K562 (cell line): Measurements from ENCODE around the gene SCTR. TPM values are rescaled to one million over a fixed set of nuclear protein-coding genes. Genes with fewer than 3 reads are reported as not detected.

Experiments
- EZH2 ChIP-seq: IDR thresholded peaks from 2 replicates; pipeline ENCODE4 v1.6.1; 2012; ENCODE audit warnings: low read depth, mild to moderate bottlenecking, inconsistent platforms, low read length, borderline replicate concordance
- JUND ChIP-seq, 2 experiments: IDR thresholded peaks; 2 replicates in 1 of 2; 3 replicates in 1 of 2; pipeline ENCODE4 v1.6.1; 2011; ENCODE audit warnings: borderline replicate concordance in 2 of 2, low read depth in 2 of 2, low read length in 2 of 2, improper control_type of control experiment in 1 of 2, missing biosample characterization in 1 of 2, missing genetic modification characterization in 1 of 2, missing genetic modification reagents in 1 of 2
- NELFE ChIP-seq: IDR thresholded peaks from 2 replicates; pipeline ENCODE4 v1.6.1; 2011; ENCODE audit warnings: mild to moderate bottlenecking; ENCODE audit not compliant: insufficient read depth, insufficient read length
- PHB ChIP-seq: fragments of 250-450 bp; sonication (Bioruptor Pico); IDR thresholded peaks from 2 replicates; pipeline ENCODE4 v1.5.0; 2021
- RCOR1 ChIP-seq, 2 experiments: IDR thresholded peaks; 2 replicates each; pipeline ENCODE4 v1.6.1; 2012; ENCODE audit warnings: low read depth in 2 of 2, low read length in 2 of 2, borderline replicate concordance in 1 of 2, improper control_type of control experiment in 1 of 2
- RFX5 ChIP-seq: IDR thresholded peaks from 2 replicates; pipeline ENCODE4 v1.6.1; 2011; ENCODE audit warnings: low read depth, mild to moderate bottlenecking, improper control_type of control experiment, low read length
- ZNF584 ChIP-seq: fragments of 200-800 bp; sonication (Bioruptor generic); IDR thresholded peaks from 2 replicates; pipeline ENCODE4 v1.6.1; 2016; ENCODE audit warnings: low read depth, mild to moderate bottlenecking, missing genetic modification characterization, missing compliant biosample characterization
- polyA plus RNA-seq, 8 experiments: library from polyadenylated mRNA; depleted of rRNA in 4 of 8; stranded (reverse) in 5 of 8; unstranded in 3 of 8; fragments of >200 nt; fragmentation: Nextera tagmentation in 2 of 8; fragmentation: Illumina TruSeq in 1 of 8; extraction: Ambion mirVana in 2 of 8; extraction: Trizol in 1 of 8; gene quantifications; 2 replicates each; pipeline versions ENCODE4 v1.2.1 to v1.2.3, GENCODE V29; 2011 to 2014; ENCODE audit warnings: inconsistent platforms in 1 of 8, missing spikeins in 1 of 8
- total RNA-seq, 7 experiments: library from RNA; depleted of rRNA in 6 of 7; stranded (reverse); fragments of >200 nt in 6 of 7; fragmentation: Illumina TruSeq in 2 of 7; extraction: Trizol in 2 of 7; gene quantifications; 2 replicates each; pipeline versions ENCODE4 v1.2.1 to v1.2.3, GENCODE V29; 2011 to 2021; ENCODE audit warnings: low replicate concordance in 1 of 7
- TF ChIP-seq, protein P1 (sequence below): fragments of 450-650 bp; IDR thresholded peaks from 2 replicates; pipeline ENCODE4 v1.6.1; 2016; ENCODE audit warnings: low read depth
- TF ChIP-seq, protein P2 (sequence below), 2 experiments: fragments of 450-650 bp; conservative IDR thresholded peaks; 2 replicates each; pipeline ENCODE4 v1.6.1; 2017; ENCODE audit warnings: mild to moderate bottlenecking in 2 of 2, moderate library complexity in 2 of 2

The SCTR gene
- total and polyA plus RNA-seq, 9 of the 15 experiments (the other 6 are each of a cell fraction or from before 2014, with no cell fraction given): not detected

DNA sequence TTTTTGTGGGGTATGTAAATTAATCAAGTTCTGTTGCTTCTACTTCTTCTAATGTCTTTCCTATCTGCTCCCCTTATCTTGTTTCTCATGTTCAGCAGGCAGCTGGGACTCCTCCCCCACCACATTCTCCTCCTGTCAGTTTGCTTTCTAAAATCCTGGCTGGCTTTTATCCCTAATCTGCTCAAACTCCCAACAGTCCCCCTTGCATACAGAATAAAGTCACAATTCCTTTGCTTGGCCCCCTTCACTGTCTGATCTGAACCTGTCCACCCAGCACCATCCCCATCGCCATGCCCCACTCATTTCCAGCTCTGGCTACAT lies 22.1 kb upstream of the SCTR start (continued):
- no peak for TF ChIP-seq NELFE
- no peak for TF ChIP-seq EZH2
- no peak for TF ChIP-seq PHB (CRISPR knock-in tag)
- TF ChIP-seq, protein P1, sequence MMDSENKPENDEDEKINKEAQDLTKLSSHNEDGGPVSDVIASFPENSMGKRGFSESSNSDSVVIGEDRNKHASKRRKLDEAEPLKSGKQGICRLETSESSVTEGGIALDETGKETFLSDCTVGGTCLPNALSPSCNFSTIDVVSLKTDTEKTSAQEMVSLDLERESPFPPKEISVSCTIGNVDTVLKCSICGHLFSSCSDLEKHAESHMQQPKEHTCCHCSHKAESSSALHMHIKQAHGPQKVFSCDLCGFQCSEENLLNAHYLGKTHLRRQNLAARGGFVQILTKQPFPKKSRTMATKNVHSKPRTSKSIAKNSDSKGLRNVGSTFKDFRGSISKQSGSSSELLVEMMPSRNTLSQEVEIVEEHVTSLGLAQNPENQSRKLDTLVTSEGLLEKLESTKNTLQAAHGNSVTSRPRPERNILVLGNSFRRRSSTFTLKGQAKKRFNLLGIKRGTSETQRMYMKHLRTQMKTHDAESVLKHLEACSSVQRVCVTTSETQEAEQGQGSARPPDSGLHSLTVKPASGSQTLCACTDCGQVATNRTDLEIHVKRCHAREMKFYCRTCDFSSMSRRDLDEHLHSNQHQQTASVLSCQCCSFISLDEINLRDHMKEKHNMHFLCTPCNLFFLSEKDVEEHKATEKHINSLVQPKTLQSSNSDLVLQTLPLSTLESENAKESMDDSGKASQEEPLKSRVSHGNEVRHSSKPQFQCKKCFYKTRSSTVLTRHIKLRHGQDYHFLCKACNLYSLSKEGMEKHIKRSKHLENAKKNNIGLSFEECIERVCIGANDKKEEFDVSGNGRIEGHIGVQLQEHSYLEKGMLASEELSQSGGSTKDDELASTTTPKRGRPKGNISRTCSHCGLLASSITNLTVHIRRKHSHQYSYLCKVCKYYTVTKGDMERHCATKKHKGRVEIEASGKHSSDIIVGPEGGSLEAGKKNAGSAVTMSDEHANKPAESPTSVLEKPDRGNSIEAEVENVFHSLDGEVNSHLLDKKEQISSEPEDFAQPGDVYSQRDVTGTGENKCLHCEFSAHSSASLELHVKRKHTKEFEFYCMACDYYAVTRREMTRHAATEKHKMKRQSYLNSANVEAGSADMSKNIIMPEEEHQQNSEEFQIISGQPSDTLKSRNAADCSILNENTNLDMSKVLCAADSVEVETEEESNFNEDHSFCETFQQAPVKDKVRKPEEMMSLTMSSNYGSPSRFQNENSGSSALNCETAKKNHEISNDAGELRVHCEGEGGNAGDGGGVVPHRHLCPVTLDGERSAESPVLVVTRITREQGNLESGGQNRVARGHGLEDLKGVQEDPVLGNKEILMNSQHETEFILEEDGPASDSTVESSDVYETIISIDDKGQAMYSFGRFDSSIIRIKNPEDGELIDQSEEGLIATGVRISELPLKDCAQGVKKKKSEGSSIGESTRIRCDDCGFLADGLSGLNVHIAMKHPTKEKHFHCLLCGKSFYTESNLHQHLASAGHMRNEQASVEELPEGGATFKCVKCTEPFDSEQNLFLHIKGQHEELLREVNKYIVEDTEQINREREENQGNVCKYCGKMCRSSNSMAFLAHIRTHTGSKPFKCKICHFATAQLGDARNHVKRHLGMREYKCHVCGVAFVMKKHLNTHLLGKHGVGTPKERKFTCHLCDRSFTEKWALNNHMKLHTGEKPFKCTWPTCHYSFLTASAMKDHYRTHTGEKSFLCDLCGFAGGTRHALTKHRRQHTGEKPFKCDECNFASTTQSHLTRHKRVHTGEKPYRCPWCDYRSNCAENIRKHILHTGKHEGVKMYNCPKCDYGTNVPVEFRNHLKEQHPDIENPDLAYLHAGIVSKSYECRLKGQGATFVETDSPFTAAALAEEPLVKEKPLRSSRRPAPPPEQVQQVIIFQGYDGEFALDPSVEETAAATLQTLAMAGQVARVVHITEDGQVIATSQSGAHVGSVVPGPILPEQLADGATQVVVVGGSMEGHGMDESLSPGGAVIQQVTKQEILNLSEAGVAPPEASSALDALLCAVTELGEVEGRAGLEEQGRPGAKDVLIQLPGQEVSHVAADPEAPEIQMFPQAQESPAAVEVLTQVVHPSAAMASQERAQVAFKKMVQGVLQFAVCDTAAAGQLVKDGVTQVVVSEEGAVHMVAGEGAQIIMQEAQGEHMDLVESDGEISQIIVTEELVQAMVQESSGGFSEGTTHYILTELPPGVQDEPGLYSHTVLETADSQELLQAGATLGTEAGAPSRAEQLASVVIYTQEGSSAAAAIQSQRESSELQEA: no peak
- TF ChIP-seq, protein P2, sequence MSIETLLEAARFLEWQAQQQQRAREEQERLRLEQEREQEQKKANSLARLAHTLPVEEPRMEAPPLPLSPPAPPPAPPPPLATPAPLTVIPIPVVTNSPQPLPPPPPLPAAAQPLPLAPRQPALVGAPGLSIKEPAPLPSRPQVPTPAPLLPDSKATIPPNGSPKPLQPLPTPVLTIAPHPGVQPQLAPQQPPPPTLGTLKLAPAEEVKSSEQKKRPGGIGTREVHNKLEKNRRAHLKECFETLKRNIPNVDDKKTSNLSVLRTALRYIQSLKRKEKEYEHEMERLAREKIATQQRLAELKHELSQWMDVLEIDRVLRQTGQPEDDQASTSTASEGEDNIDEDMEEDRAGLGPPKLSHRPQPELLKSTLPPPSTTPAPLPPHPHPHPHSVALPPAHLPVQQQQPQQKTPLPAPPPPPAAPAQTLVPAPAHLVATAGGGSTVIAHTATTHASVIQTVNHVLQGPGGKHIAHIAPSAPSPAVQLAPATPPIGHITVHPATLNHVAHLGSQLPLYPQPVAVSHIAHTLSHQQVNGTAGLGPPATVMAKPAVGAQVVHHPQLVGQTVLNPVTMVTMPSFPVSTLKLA (conservative IDR thresholded peaks at IDR 0.05): 0 out of 4 replicates have a peak, but pooled peaks have one; percentile 25
- 0 out of 4 replicates have a peak, but pooled peaks of 1 of the 2 experiments have one; percentile 37 for TF ChIP-seq RCOR1 (IDR thresholded peaks at IDR 0.05; ENCODE audit: borderline replicate concordance in 1 of 2, low read depth in 2 of 2, low read length in 2 of 2)
- TF ChIP-seq JUND (IDR thresholded peaks at IDR 0.05; ENCODE audit: borderline replicate concordance, low read depth, low read length): peak; percentile 18; the same call in 1 of the 2 replicates
- no peak for TF ChIP-seq JUND (tag; IDR thresholded peaks at IDR 0.05; ENCODE audit: borderline replicate concordance, low read depth, low read length)
- no peak for TF ChIP-seq ZNF584 (CRISPR knock-in tag)
- TF ChIP-seq RFX5: no peak
- TF ChIP-seq, all 486 proteins: peak for 19
